ENCODE results near the gene FGF1.

Gene FGF1

DNA sequence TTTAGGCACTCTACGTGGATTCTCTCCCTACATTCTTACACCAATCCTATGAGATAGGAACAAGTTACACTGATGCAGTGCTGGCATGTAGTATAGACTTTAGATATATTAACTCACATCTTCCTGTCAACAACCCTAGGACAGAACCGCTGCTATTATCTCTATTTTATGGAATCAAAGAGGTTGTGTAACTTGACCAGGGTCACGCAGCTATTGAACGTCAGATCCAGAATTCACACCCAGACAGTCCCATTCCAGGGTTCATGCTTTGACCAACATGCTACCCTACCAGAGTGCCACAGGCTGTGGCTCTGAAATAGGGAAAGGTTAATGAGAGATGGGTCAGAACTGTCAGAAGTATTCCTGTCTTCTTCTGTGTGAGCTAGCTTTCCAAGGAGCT, 9.6 kb downstream of the FGF1 start:
- no peak for DNase-seq (ENCODE audit: extremely low spot score)
- TF ChIP-seq CTBP1 (IDR thresholded peaks at IDR 0.05; ENCODE audit: borderline replicate concordance) (no peak), BHLHE40 (IDR thresholded peaks at IDR 0.05; ENCODE audit: borderline replicate concordance) (no peak), HDGF (IDR thresholded peaks at IDR 0.05; ENCODE audit: borderline replicate concordance) (no peak), NFRKB (IDR thresholded peaks at IDR 0.05) (no peak), FOXK2 (IDR thresholded peaks at IDR 0.05) (no peak), L3MBTL2 (conservative IDR thresholded peaks at IDR 0.05) (no peak), SUZ12 (IDR thresholded peaks at IDR 0.05) (no peak), LEF1 (IDR thresholded peaks at IDR 0.05; ENCODE audit: borderline replicate concordance) (no peak), ARNT (IDR thresholded peaks at IDR 0.05) (no peak), SP1 (IDR thresholded peaks at IDR 0.05) (no peak), FOXM1 (IDR thresholded peaks at IDR 0.05; ENCODE audit: borderline replicate concordance) (no peak), TARDBP (IDR thresholded peaks at IDR 0.05) (no peak), ELF4 (IDR thresholded peaks at IDR 0.05) (no peak), ZNF384 (IDR thresholded peaks at IDR 0.05) (no peak), FOXA1 (IDR thresholded peaks at IDR 0.05) (no peak)
- TF ChIP-seq, protein P1, sequence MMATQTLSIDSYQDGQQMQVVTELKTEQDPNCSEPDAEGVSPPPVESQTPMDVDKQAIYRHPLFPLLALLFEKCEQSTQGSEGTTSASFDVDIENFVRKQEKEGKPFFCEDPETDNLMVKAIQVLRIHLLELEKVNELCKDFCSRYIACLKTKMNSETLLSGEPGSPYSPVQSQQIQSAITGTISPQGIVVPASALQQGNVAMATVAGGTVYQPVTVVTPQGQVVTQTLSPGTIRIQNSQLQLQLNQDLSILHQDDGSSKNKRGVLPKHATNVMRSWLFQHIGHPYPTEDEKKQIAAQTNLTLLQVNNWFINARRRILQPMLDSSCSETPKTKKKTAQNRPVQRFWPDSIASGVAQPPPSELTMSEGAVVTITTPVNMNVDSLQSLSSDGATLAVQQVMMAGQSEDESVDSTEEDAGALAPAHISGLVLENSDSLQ (IDR thresholded peaks at IDR 0.05), result no peak
- CTCF ChIA-PET, result interaction anchor here (1.0 to 1.6 kb wide), 4 partner anchors 9 to 37 kb away, joined by 3 to 5 read pairs (median 4); partner anchors contain the start of gene FGF1
- POLR2A ChIA-PET, result interaction anchor here (1.5 kb wide), 1 partner anchor 9 kb away, joined by 3 read pairs; the partner anchor contains the start of gene FGF1

- CTCF ChIA-PET, result no interaction called here
- POLR2A ChIA-PET, result no interaction called here
- TF ChIP-seq HDGF (IDR thresholded peaks at IDR 0.05; ENCODE audit: borderline replicate concordance), result no peak
- TF ChIP-seq, protein P1 (IDR thresholded peaks at IDR 0.05), result no peak
- TF ChIP-seq FOXA1 (IDR thresholded peaks at IDR 0.05), result no peak
- no peak for TF ChIP-seq ELF4 (IDR thresholded peaks at IDR 0.05)
- no peak for TF ChIP-seq ARNT (IDR thresholded peaks at IDR 0.05)
- TF ChIP-seq L3MBTL2 (conservative IDR thresholded peaks at IDR 0.05), result no peak
- no peak for TF ChIP-seq SUZ12 (IDR thresholded peaks at IDR 0.05)
- TF ChIP-seq TARDBP (IDR thresholded peaks at IDR 0.05), result no peak
- TF ChIP-seq NFRKB (IDR thresholded peaks at IDR 0.05), result no peak
- TF ChIP-seq CTBP1 (IDR thresholded peaks at IDR 0.05; ENCODE audit: borderline replicate concordance), result no peak
- TF ChIP-seq BHLHE40 (IDR thresholded peaks at IDR 0.05; ENCODE audit: borderline replicate concordance), result no peak
- TF ChIP-seq FOXK2 (IDR thresholded peaks at IDR 0.05), result no peak
- DNase-seq (ENCODE audit: extremely low spot score), result no peak
Measured at GRCh38 chr5:142674531-142675469, 11.1 kb downstream of the FGF1 start.

DNA sequence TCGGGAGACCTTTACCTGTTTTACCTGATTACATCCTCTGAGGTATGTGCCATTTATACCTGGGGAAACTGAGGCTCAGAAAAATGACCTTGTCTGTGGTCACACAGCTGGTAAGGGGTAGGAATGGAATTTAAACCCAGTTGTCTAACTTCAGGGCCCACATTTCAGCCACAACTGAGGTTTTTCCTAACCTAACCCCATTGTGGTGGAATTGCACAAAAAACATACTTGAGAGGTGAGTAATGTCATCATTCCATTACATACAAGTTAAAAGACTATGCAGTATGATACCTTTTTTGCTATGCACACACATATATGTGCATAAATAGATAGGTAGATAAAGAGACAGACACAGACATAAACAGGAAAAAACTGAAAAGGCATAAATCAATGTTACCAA, 14.1 kb downstream of the FGF1 start:
- no peak for DNase-seq (ENCODE audit: extremely low spot score)
- ChIA-PET POLR2A (no interaction called here), CTCF (interaction anchor here (0.6 to 3.3 kb wide), 3 partner anchors 16 to 528 kb away, joined by 3 to 14 read pairs (median 12); no protein-coding TSS in a partner anchor)
- TF ChIP-seq LEF1 (IDR thresholded peaks at IDR 0.05; ENCODE audit: borderline replicate concordance), result no peak
- no peak for TF ChIP-seq CTBP1 (IDR thresholded peaks at IDR 0.05; ENCODE audit: borderline replicate concordance)
- no peak for TF ChIP-seq FOXM1 (IDR thresholded peaks at IDR 0.05; ENCODE audit: borderline replicate concordance)
- TF ChIP-seq BHLHE40 (IDR thresholded peaks at IDR 0.05; ENCODE audit: borderline replicate concordance), result no peak
- TF ChIP-seq, protein P1 (IDR thresholded peaks at IDR 0.05), result no peak
- TF ChIP-seq FOXA1 (IDR thresholded peaks at IDR 0.05), result no peak
- no peak for TF ChIP-seq HDGF (IDR thresholded peaks at IDR 0.05; ENCODE audit: borderline replicate concordance)
- TF ChIP-seq SP1 (IDR thresholded peaks at IDR 0.05), result no peak
- TF ChIP-seq ARNT (IDR thresholded peaks at IDR 0.05), result no peak
- no peak for TF ChIP-seq ZNF384 (IDR thresholded peaks at IDR 0.05)
- TF ChIP-seq ELF4 (IDR thresholded peaks at IDR 0.05), result no peak
- no peak for TF ChIP-seq SUZ12 (IDR thresholded peaks at IDR 0.05)
- no peak for TF ChIP-seq TARDBP (IDR thresholded peaks at IDR 0.05)
- no peak for TF ChIP-seq FOXK2 (IDR thresholded peaks at IDR 0.05)
- TF ChIP-seq NFRKB (IDR thresholded peaks at IDR 0.05), result no peak
- no peak for TF ChIP-seq L3MBTL2 (conservative IDR thresholded peaks at IDR 0.05)

DNA sequence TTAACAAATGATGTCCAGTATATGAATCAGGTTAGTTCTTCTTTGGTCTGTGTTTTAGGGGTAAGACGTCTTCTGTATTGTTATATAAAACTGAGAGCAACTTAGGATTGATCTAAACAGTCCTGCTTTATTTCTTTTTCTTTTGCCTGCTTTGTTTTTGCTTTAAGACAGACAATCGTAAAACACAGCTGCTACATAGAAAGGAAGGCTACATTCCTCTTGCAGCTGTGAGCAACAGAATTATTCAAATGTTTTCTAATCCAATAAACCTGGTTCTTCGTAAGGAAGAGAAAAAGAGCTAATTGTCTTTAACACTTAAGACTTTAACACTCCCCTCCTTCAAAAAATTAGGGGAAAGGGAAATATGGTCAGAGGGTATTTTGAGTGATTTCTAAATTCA, 14.6 kb downstream of the FGF1 start:
- ChIA-PET POLR2A (interaction anchor here (0.6 kb wide), 1 partner anchor 15 kb away, joined by 4 read pairs; no protein-coding TSS in a partner anchor), CTCF (interaction anchor here (0.6 to 3.3 kb wide), 4 partner anchors 16 to 528 kb away, joined by 3 to 14 read pairs (median 8); no protein-coding TSS in a partner anchor)
- DNase-seq (ENCODE audit: extremely low spot score), result no peak
- TF ChIP-seq L3MBTL2 (conservative IDR thresholded peaks at IDR 0.05), result no peak
- no peak for TF ChIP-seq HDGF (IDR thresholded peaks at IDR 0.05; ENCODE audit: borderline replicate concordance)
- TF ChIP-seq FOXM1 (IDR thresholded peaks at IDR 0.05; ENCODE audit: borderline replicate concordance), result no peak
- TF ChIP-seq ZNF384 (IDR thresholded peaks at IDR 0.05), result no peak
- no peak for TF ChIP-seq TARDBP (IDR thresholded peaks at IDR 0.05)
- TF ChIP-seq ELF4 (IDR thresholded peaks at IDR 0.05), result no peak
- no peak for TF ChIP-seq SP1 (IDR thresholded peaks at IDR 0.05)
- no peak for TF ChIP-seq BHLHE40 (IDR thresholded peaks at IDR 0.05; ENCODE audit: borderline replicate concordance)
- no peak for TF ChIP-seq FOXK2 (IDR thresholded peaks at IDR 0.05)
- TF ChIP-seq NFRKB (IDR thresholded peaks at IDR 0.05), result no peak
- TF ChIP-seq CTBP1 (IDR thresholded peaks at IDR 0.05; ENCODE audit: borderline replicate concordance), result no peak
- no peak for TF ChIP-seq FOXA1 (IDR thresholded peaks at IDR 0.05)
- TF ChIP-seq SUZ12 (IDR thresholded peaks at IDR 0.05), result no peak
- TF ChIP-seq, protein P1 (IDR thresholded peaks at IDR 0.05), result no peak
- no peak for TF ChIP-seq ARNT (IDR thresholded peaks at IDR 0.05)
- no peak for TF ChIP-seq LEF1 (IDR thresholded peaks at IDR 0.05; ENCODE audit: borderline replicate concordance)
